ENCODE data around the gene ICA1L. TPM values are rescaled to one million over a fixed set of nuclear protein-coding genes. Genes with fewer than 3 reads are reported as not detected.
A peak's percentile ranks its signal among the peaks of the same experiment; 100 is the strongest.

ICA1L gene
- total RNA-seq, 4 donors from 2014 or later = 12.1 to 35.7 (median 17.5) TPM

DNA sequence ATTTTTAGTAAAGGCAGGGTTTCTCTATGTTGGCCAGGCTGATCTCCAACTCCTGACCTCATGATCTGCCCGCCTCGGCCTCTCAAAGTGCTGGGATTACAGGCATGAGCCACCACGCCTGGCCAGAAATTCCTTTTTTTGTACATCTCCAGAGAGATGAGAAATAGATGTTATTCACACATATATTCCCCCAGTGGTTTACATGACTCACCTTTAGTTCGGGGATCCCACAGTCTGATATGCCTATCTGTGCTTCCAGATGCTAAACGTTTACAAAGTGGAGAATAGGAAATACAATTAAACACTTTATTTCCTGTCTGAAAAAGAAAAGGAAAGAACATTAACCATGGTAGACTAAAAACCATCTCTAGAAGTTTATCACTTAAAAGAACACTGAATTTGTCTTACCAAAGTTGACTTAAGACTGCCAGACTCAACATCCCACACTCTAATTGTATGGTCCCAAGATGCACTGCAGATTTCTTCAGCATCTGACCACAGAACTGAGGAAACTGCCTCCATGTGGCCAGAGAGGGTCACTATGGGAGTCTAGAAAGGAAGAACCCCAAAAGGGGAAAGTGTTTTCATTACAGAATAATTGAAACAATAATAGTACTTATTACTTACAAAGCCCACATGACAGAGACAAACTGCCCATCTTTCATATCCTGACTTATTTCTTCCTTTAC, 12.6 kb upstream of the ICA1L start:
- DNase-seq = no peak
- no peaks in the 10 kb centered on the region for H3K27me3 ChIP-seq
- 80 to 90% methylated on average over 5 of the region's 5 CpGs for WGBS, 2 donors
- H3K9me3 ChIP-seq = no peaks in the 10 kb centered on the region
- no peaks in the 10 kb centered on the region for H3K4me1 ChIP-seq
- no peak overlapping the region for H3K4me3 ChIP-seq (replicated peaks in 1 of 3)
- H3K27ac ChIP-seq = no peak overlapping the region
- peaks cover 0 to 9% of the 10 kb centered on the region in 2 donors for H3K36me3 ChIP-seq
- no peak for TF ChIP-seq POLR2A (IDR thresholded peaks at IDR 0.05)
- TF ChIP-seq, protein P1, sequence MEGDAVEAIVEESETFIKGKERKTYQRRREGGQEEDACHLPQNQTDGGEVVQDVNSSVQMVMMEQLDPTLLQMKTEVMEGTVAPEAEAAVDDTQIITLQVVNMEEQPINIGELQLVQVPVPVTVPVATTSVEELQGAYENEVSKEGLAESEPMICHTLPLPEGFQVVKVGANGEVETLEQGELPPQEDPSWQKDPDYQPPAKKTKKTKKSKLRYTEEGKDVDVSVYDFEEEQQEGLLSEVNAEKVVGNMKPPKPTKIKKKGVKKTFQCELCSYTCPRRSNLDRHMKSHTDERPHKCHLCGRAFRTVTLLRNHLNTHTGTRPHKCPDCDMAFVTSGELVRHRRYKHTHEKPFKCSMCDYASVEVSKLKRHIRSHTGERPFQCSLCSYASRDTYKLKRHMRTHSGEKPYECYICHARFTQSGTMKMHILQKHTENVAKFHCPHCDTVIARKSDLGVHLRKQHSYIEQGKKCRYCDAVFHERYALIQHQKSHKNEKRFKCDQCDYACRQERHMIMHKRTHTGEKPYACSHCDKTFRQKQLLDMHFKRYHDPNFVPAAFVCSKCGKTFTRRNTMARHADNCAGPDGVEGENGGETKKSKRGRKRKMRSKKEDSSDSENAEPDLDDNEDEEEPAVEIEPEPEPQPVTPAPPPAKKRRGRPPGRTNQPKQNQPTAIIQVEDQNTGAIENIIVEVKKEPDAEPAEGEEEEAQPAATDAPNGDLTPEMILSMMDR (IDR thresholded peaks at IDR 0.05) = no peak
- intact Hi-C loops (cut with DNase I) = no loop called here

DNA sequence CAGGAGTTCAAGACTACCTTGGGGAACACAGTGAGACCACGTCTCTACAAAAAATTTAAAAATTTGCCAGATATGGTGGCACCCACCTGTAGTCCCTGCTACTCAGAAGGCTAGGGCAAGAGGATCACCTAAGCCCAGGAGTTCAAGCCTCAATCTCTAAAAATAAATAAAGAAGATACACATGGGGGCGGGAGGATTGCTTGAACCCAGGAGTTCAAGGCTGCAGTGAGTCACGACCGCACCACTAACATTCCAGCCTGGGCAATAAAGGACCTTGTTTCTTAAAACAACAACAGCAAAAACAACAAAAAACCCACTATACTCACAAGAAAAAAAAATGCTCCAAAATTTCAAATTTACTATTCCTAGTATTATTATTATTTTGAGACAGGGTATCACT, 10.0 kb upstream of the ICA1L start:
- 98 to 100% methylated on average over 4 of the region's 4 CpGs for WGBS, 2 donors
- Histone ChIP-seq H3K4me3 (replicated peaks in 1 of 3) (no peak overlapping the region), H3K36me3 (peaks cover 0 to 9% of the 10 kb centered on the region in 2 donors), H3K4me1 (no peaks in the 10 kb centered on the region), H3K9me3 (no peaks in the 10 kb centered on the region), H3K27me3 (no peaks in the 10 kb centered on the region), H3K27ac (no peak overlapping the region)
- intact Hi-C loops (cut with DNase I) = no loop called here
- no peak for DNase-seq
- TF ChIP-seq, protein P1 (IDR thresholded peaks at IDR 0.05) = no peak
- TF ChIP-seq POLR2A (IDR thresholded peaks at IDR 0.05) = no peak

DNA sequence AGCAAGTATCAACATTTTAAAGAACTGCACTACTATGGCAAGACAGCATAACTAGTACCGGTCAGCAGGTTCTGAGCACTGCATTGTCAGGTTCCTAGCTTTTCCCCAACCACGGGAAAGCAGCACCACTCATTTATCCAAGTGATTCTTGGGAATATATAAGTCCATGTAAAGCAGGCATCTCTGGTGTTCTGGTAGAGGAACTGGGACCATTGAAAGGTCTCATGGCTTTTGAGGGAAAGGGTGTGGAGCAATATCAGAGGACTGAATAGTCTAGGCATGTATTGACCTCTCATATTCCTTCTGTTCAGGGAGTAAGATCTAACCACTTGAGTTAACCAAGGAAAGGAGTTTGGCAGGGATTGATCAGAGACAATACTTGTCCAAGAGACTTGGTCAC, 6.1 kb upstream of the ICA1L start:
- intact Hi-C loops (cut with DNase I) = no loop called here
- Histone ChIP-seq H3K27ac (no peak overlapping the region), H3K27me3 (no peaks in the 10 kb centered on the region), H3K9me3 (no peaks in the 10 kb centered on the region), H3K36me3 (peaks cover 0 to 6% of the 10 kb centered on the region in 2 donors), H3K4me1 (no peaks in the 10 kb centered on the region), H3K4me3 (replicated peaks in 1 of 3) (no peak overlapping the region)
- no peak for TF ChIP-seq POLR2A (IDR thresholded peaks at IDR 0.05)
- TF ChIP-seq, protein P1 (IDR thresholded peaks at IDR 0.05) = no peak
- no peak for DNase-seq
- WGBS, 2 donors = 95 to 100% methylated on average over 2 of the region's 2 CpGs

DNA sequence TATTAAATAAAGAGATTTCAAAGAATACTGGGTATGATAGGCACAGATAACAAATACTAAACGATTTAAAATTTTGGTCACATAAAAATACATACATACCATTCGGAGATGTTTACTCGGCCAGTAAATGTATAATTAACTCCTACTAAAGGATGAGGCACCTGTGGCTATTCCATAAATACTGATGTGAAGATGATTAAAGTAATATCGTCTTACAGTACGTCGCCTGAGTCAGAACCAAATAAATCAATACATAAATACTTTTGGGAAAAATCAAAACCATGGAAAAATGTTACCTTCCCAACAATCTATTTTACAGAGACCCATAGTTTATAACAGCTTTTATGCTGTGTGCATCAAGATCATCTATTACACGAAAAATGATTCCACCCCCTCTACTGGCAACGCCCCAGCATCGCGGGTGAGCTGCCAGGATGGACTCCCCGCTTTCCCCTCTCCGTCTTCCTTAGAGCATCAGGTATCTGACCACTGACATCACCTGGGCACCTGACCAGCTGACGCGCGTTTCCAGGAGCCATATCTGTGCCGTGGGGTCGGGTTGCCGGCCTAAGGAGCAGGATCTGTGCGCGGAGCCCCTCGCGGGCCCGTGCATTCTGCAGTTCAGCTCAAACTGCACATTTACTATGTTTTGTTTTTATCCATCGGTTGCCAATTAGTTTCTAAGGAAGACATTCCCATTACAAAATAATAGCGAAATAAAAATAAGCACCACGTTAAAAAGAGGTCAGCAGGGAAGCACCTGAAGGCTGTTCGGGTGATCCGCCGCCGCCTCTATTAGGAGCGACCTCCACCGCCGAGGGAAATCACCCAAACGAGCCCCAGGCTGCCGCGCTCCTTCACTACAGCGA, 901 bp downstream of the ICA1L start:
- Histone ChIP-seq H3K36me3 (no peaks in the 10 kb centered on the region), H3K4me1 (no peaks in the 10 kb centered on the region), H3K4me3 (replicated peaks in 1 of 3) (peak overlapping the region; percentile 53 to 57 (median 55)), H3K9me3 (no peaks in the 10 kb centered on the region), H3K27ac (peak overlapping the region; percentile 77 to 91 (median 83)), H3K27me3 (no peaks in the 10 kb centered on the region)
- intact Hi-C loops (cut with DNase I) = loop anchor here (5.0 kb wide), 1 partner anchor 283 kb away; no protein-coding TSS in a partner anchor
- 7 to 8% methylated on average over 31 to 37 of the region's 37 CpGs for WGBS, 2 donors
- DNase-seq = peak; percentile 88
- TF ChIP-seq POLR2A (IDR thresholded peaks at IDR 0.05) = peak in 1 of 2 donors; percentile 67
- TF ChIP-seq, protein P1 (IDR thresholded peaks at IDR 0.05) = peak in 3 of 6 experiments; percentile 25 to 30 (median 29)

DNA sequence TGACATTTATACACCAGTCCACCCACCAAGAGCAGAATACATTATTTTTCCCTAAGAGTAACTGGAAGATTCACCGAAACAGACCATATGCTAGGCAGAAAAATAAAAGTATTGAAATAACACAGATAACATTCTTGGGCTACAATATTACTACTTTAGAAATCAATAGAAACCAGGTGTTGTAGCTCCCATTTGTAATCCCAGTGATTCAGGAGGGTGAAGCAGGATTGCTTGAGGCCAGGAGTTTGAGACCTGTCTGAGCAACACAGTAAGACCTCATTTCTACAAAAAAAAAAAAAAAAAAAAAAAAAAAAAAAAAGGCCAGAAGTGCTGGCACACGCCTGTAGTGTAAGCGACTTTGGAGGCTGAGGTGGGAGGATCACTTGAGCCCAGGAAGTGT, 9.6 kb downstream of the ICA1L start:
- no peak overlapping the region for H3K27ac ChIP-seq
- H3K4me1 ChIP-seq = no peaks in the 10 kb centered on the region
- TF ChIP-seq POLR2A (IDR thresholded peaks at IDR 0.05) = no peak
- TF ChIP-seq, protein P1 (IDR thresholded peaks at IDR 0.05) = no peak
- intact Hi-C loops (cut with DNase I) = no loop called here
- no peak overlapping the region for H3K4me3 ChIP-seq (replicated peaks in 1 of 3)
- 97 to 98% methylated on average over 3 of the region's 3 CpGs for WGBS, 2 donors
- no peaks in the 10 kb centered on the region for H3K36me3 ChIP-seq
- H3K27me3 ChIP-seq = no peaks in the 10 kb centered on the region
- no peak for DNase-seq
- no peaks in the 10 kb centered on the region for H3K9me3 ChIP-seq

Data from thyroid gland (tissue), 4 donors.